ENCODE data around the gene NISCH. TPM values are rescaled to one million over a fixed set of nuclear protein-coding genes. Genes with fewer than 3 reads are reported as not detected.

Gene NISCH
- 10 to 100 TPM; 16.7 to 33.4 (median 28.1) TPM for total RNA-seq
- polyA plus RNA-seq: 10 to 100 TPM; 14.3 to 28.8 (median 15.8) TPM
- long read RNA-seq, donor 1, partial matches to known transcripts: 3 of 4 reads
- long read RNA-seq, donor 1, other reads (novel, unspliced or antisense): 0 of 4 reads
- long read RNA-seq, donor 2, full-length matches to known transcripts: 15 of 38 reads
- long read RNA-seq, donor 2, partial matches to known transcripts: 14 of 38 reads
- long read RNA-seq, donor 2, other reads (novel, unspliced or antisense): 9 of 38 reads

GRCh38 chr3:52455283-52456168, at the start of gene NISCH:
TSS of gene NISCH (plus strand) at chr3:52455604. CDS start at chr3:52455642, 38 bp downstream.
- peak within 1 kb of the TSS; percentile 73 for H3K4me3 ChIP-seq
- no peaks in the 10 kb centered on the region for H3K27me3 ChIP-seq (ENCODE audit: insufficient read depth in 3 of 3, low read length in 2 of 3)
- peaks cover 11 to 32% of the 10 kb centered on the region in 2 donors for H3K36me3 ChIP-seq (ENCODE audit: insufficient read depth in 1 of 2, low read depth in 1 of 2)
- DNase-seq: peak; percentile 94 to 96
- ATAC-seq: peak; percentile 59 to 70 (median 63)
- WGBS, 3 donors: 0 to 1% (median 1%) methylated on average over 37 to 85 of the region's 86 CpGs
- no peaks in the 10 kb centered on the region for H3K9me3 ChIP-seq
- intact Hi-C loops (cut with DNase I): loop anchor here in 1 of 2 donors (1.0 to 5.0 kb wide), 2 partner anchors 15 to 232 kb away; partner anchors contain the start of genes GNL3 and PBRM1
- H3K4me1 ChIP-seq: peaks cover 36% of the 10 kb centered on the region
- TF ChIP-seq CTCF (IDR thresholded peaks at IDR 0.05): no peak
- peak within 1 kb of the TSS; percentile 90 for H3K27ac ChIP-seq

GRCh38 chr3:52406231-52406661, 49.2 kb upstream of the NISCH start:
- Histone ChIP-seq H3K4me3 (no peak overlapping the region), H3K27me3 (ENCODE audit: insufficient read depth in 3 of 3, low read length in 2 of 3) (no peaks in the 10 kb centered on the region), H3K36me3 (ENCODE audit: insufficient read depth in 1 of 2, low read depth in 1 of 2) (peaks cover 12 to 76% of the 10 kb centered on the region in 2 donors), H3K9me3 (no peaks in the 10 kb centered on the region), H3K27ac (no peak overlapping the region), H3K4me1 (peaks cover 16% of the 10 kb centered on the region)
- 93 to 95% (median 93%) methylated on average over 11 of the region's 11 CpGs for WGBS, 3 donors
- TF ChIP-seq CTCF (IDR thresholded peaks at IDR 0.05): no peak
- DNase-seq (peak in 1 of 2 donors; percentile 53), ATAC-seq (no peak)
- intact Hi-C loops (cut with DNase I): loop anchor here in 1 of 2 donors (5.0 kb wide), 1 partner anchor 184 kb away; no protein-coding TSS in a partner anchor

GRCh38 chr3:52406791-52407510, 48.5 kb upstream of the NISCH start:
- DNase-seq: peak in 1 of 2 donors; percentile 40
- Histone ChIP-seq H3K27me3 (ENCODE audit: insufficient read depth in 3 of 3, low read length in 2 of 3) (no peaks in the 10 kb centered on the region), H3K36me3 (ENCODE audit: insufficient read depth in 1 of 2, low read depth in 1 of 2) (peaks cover 12 to 69% of the 10 kb centered on the region in 2 donors), H3K27ac (no peak overlapping the region), H3K4me3 (no peak overlapping the region), H3K4me1 (peaks cover 20% of the 10 kb centered on the region), H3K9me3 (no peaks in the 10 kb centered on the region)
- intact Hi-C loops (cut with DNase I): loop anchor here in 1 of 2 donors (5.0 kb wide), 1 partner anchor 185 kb away; no protein-coding TSS in a partner anchor
- no peak for ATAC-seq
- TF ChIP-seq CTCF (IDR thresholded peaks at IDR 0.05): no peak
- 89 to 95% (median 92%) methylated on average over 20 of the region's 20 CpGs for WGBS, 3 donors

- intact Hi-C loops (cut with DNase I): loop anchor here in 1 of 2 donors (5.0 kb wide), 1 partner anchor 185 kb away; no protein-coding TSS in a partner anchor
- peaks cover 29% of the 10 kb centered on the region for H3K4me1 ChIP-seq
- 87 to 92% (median 90%) methylated on average over 3 of the region's 3 CpGs for WGBS, 3 donors
- H3K27ac ChIP-seq: no peak overlapping the region
- no peak for ATAC-seq
- H3K36me3 ChIP-seq (ENCODE audit: insufficient read depth in 1 of 2, low read depth in 1 of 2): peaks cover 11 to 61% of the 10 kb centered on the region in 2 donors
- peak in 1 of 2 donors; percentile 51 for DNase-seq
- no peaks in the 10 kb centered on the region for H3K9me3 ChIP-seq
- no peak overlapping the region for H3K4me3 ChIP-seq
- no peaks in the 10 kb centered on the region for H3K27me3 ChIP-seq (ENCODE audit: insufficient read depth in 3 of 3, low read length in 2 of 3)
- no peak for TF ChIP-seq CTCF (IDR thresholded peaks at IDR 0.05)
Observed at GRCh38 chr3:52407779-52408178, 47.6 kb upstream of the NISCH start.
